Transverse colon (tissue), 4 donors: ENCODE measurements around the gene ITGB8.

Experiments
- CTCF ChIP-seq, 5 experiments: fragments of 200-600 bp in 3 of 5; fragments of 450-650 bp in 2 of 5; sonication (generic) in 3 of 5; IDR thresholded peaks; 1 replicate in 2 of 5; 2 replicates in 3 of 5; pipeline ENCODE4 v1.5.1; 2016 to 2017; ENCODE audit warnings: antibody characterized with exemption in 5 of 5, inconsistent platforms in 3 of 5, mild to moderate bottlenecking in 2 of 5, moderate library complexity in 1 of 5
- EP300 ChIP-seq: sonication (generic); formaldehyde crosslinking; IDR thresholded peaks from one replicate; pipeline ENCODE4 v1.6.1; 2017; ENCODE audit warnings: antibody characterized with exemption, low read depth
- POLR2A ChIP-seq: fragments of 450-650 bp; IDR thresholded peaks from one replicate; pipeline ENCODE4 v1.6.1; 2016; ENCODE audit warnings: antibody characterized with exemption, mild to moderate bottlenecking, moderate library complexity
- POLR2AphosphoS5 ChIP-seq, 3 donors: sonication (generic); formaldehyde crosslinking; IDR thresholded peaks; one replicate each; pipeline ENCODE4 v1.6.1; 2016; ENCODE audit warnings: antibody characterized with exemption in 3 of 3

- TF ChIP-seq CTCF (IDR thresholded peaks at IDR 0.05) (no peak), EP300 (no peak), POLR2A (no peak), POLR2AphosphoS5 (IDR thresholded peaks at IDR 0.05) (no peak)
Observed at GRCh38 chr7:20288036-20288435, 42.7 kb upstream of the ITGB8 start.
